GM19099 (cell line): ENCODE results near the gene SUN2.

Experiments used
- POLR2A ChIP-seq: IDR thresholded peaks from 3 replicates; pipeline ENCODE4 v1.6.1; 2011; ENCODE audit warnings: low read depth; ENCODE audit not compliant: insufficient read length; ENCODE audit errors: extremely low read depth

Gene SUN2

DNA sequence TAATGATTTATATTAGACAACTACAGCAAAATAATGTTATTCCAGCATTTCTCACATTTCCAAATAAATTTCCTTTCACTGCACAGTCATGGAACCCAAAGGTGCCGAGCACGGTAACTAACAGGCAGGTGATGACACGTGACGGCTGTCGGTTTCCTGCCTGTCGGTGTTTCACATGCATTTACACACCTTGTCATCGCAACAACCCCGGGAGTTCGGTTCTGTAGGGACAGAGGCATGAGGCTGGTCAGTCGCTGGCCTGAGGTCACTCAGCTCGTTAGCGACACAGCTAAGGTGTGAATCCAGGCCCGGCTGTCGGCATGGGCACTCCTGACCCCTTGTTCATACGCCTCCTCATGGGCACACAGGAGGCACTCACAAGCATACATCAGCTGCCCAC is 28.2 kb upstream of the SUN2 start:
- no peak for TF ChIP-seq POLR2A

DNA sequence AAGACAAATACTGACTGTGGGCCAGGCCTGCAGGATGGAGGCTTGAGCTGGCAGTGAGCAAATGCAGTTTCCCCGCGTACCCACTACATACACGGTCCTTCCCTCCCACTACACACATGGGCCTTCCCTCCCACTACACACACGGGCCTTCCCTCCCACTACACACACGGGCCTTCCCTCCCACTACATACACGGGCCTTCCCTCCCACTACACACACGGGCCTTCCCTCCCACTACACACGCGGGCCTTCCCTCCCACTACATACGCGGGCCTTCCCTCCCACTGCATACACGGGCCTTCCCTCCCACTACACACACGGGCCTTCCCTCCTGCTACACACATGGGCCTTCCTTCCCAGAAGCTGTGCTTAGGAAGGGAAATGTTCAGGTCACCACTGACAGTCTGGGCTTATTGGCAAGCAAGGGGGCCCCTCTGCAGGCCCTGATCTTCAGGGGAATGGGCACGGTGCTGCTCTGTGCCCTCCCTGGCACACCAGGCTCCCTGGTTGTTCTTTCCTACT is 27.4 kb upstream of the SUN2 start:
- TF ChIP-seq POLR2A = no peak

DNA sequence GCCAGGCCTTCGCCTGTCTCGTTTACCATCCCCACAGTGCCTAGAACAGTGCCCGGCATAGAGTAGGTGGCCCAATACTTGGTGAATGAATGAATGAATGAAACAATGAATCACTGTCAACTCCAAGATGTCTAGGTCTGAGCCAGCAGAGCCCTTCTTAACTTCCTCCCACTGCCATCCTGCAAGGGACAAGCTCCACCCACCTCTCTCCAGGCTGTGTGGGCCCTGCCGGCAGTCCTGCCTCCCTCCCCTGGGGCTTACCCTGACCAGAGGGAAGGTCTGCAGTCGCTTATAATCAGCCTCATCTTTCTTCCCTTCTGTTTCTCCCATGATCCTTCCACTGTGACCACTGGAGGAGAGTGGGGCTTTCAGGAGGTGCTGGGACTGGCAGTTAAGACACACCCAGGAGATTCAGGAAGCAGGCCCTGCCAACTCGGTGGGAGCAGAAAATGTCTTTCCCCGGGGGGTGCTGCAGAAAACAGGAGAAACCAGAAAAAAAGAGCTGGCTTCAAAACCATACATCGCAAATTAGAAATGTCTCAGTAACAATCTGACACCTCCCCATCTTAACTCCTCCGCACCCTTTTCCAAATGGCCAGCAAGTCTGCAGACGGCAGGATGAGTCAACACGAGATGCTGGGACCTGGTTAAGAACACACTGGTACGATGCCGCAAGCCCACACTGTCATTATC is 26.8 kb upstream of the SUN2 start:
- no peak for TF ChIP-seq POLR2A

DNA sequence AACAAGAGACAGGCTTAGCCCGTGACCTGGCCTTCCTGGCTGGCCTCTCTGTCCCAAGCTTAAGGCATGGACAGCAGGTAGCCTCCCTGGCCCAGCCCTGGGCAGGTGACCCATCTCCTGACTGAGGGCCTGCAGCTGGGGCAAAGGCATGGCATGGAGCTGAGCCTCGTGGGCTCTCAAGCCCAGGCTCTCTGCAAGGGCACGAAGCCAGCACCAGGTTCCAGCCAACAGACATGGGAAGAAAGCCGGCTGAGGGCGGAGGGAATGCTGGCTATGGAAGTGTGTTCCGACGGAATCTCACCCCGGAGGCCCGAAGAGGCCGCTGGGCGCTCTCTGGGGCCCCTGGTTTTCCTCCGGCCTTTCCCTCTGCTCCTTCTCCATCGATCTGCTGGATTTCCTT is 25.2 kb upstream of the SUN2 start:
- no peak for TF ChIP-seq POLR2A

DNA sequence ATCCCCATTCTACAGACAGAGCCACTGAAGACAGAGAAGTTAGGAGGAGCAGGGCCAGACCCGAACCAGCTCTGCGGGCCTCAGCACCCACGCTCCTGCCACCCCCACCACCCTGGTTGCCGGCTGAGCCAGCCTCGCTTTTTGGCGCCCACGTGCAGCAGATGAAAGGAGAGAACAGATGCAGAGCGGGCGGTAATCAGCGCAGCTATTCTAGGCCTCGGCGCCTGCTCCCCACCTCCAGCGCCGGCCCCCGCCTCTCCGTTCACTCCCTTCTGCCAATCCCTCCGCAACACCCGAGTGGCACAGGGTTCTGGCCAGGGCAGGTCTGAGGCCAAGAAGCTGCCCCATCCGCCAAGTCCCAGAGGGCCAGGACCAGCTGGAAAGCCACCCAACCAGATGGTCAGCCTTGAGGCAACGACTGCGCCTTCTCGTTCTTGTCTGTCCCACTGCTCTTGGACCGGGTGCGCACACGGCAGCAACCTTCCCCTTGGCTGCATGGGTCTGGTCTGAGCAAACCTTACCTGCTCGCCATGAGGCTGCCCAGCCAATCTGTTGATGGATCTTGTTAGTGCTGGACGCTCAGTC is 21.4 kb upstream of the SUN2 start:
- TF ChIP-seq POLR2A = no peak

DNA sequence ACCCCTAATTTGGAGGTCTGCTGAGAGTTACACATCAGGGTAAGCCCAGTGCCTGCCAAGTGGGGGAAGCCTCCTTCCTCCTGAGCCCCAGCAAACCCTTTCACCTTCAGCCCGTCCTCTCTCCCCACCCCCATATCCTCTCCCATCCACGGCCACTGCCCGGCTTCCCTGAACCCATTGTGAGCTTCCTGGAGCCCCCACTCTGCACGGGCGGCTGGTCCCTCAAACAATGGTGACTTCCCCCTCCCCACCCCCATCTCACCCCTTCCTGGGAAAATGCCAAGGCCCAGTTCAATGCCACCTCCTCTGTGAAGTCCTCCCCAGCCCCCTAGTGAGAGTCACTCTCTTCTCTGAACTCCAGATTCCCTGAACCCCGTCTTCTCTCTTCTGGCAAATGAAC is 20.3 kb upstream of the SUN2 start:
- TF ChIP-seq POLR2A = no peak

DNA sequence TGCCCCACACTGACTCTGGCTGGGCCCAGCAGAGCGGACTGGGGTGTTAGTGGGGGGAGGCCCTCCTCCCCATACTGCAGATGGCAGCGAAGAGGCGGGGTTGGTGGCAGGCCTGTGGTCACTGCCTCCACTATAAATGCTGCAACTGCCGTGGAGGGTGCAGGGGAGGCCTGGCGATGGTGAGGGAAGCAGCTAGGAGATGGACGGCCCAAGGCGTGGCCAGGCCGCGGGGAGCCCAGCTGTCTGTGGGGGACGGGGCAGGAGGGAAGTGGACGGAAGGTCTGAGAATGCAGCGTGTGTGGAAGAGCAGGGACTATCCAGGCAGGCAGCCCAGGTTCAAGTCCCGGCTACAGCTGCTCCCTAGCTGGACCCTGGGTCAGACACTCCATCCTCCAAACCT is 19.9 kb upstream of the SUN2 start:
- no peak for TF ChIP-seq POLR2A

DNA sequence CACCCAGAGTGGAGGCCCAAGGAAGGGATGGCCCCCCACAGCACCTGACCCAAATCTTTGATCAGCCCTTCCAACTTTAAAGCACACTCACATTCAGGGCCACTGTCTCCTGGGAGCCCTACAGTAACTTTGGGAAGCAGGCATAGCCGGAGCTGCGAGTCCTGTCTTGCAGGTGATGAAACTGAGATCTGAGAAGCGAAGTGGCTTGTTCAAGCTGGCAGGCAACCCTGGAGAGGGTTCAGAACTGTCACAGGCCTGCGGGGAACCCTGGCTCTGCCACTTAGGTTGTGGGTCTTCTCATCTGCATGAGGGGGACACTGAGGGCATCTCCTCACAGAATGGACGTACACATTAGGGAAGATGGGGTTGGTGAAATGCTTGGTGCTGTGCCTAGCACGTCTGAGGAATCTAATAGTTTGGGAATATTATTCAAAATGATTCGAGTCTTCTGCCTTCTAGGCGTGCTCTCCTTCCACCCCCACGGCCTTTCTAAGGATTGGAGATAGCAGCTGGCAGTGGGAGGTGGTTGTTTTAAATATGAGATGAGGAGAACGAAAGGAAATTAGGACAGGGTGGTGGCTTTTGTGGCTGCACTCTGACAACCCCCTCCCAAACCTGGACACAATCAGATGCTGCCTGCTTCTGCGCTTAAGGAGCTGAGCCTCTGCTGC is 18.8 kb upstream of the SUN2 start:
- TF ChIP-seq POLR2A = no peak

DNA sequence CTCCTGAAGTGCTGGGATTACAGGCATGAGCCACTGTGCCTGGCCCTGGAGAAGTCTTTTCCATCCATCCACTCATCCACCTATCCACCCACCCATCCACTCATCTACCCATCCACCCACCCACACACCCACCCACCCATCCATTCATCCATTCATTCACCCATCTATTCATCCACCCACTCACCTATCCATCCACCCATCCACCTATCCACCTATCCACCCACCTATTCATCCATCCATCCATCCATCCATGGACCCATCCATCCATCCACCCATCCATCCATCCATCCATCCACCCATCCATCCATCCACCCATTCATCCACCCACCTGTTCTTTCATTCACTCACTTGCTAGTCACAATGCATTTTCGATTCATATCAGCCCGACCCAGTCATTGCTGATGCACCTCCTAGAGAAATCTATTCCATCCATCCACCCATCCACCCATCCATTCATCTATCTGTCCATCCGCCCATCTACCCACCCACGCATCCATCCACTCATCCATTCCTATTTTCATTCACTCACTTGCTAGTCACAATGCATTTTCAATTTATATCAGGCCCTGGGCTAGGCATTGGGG is 17.7 kb upstream of the SUN2 start:
- no peak for TF ChIP-seq POLR2A

DNA sequence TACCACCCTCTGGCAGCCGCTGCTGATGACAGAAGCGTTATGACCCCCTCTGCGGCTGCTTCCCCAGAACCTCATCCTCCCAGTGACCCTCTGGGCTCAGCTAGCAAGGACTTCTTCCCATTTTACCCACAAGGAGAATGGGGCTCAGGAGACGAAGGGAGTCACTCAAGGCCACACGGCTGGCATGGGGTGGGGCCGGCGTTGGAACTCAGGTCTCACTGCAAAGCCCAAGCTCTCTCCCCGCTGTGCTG is 16.8 kb upstream of the SUN2 start:
- TF ChIP-seq POLR2A = no peak

DNA sequence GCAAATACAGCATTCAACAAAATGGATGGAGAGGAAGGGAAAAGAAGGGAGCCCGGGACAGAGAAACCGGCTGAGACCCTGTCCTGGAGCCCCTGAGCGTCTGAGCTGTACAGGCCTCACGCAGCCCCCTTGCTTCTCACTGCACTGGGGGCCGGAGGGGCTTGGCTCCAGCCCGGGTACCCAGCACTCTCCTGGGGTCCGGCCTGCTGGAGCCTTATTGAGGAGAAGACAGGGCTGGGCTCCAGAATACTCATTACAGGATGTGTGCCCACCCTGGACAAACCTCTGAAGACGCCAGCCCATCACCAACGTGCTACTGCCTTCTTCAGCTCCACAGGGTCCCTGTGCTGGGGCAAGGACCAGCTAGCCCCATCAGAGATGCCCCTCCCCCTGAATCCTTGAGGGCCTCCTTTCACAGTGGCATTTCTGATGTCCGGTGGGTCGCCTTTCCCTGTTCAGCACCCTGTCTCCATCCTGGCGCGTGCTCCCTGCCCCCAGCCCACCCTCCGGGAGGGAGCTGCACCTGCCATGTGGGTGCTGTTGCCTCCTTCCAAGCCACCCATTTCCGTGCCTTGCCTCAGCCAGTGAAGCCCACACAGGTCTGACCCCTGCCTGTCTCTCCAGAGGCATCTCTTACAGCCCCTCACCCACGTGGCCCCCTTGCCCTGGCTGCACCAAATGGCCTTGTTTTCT is 14.6 kb upstream of the SUN2 start:
- TF ChIP-seq POLR2A = no peak

DNA sequence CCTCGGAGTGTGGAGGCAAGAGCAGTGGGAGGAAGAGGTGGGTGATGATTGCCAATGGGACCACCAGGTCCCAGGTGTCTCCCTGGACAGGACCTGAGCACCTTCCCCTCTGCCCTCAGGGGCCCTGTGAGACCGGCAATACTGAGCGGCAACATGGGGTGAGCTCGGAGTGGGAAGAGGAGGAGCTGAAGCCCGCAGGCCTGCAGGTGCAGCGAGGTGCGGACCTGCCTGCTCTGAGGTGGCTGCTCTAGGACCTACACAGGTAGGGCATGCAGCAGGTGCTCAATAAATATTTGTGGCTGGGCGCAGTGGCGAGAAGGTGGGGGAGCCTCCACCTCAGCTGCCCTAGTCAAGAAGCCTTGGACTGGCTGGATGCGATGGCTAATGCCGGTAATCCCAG is 12.2 kb upstream of the SUN2 start:
- no peak for TF ChIP-seq POLR2A

DNA sequence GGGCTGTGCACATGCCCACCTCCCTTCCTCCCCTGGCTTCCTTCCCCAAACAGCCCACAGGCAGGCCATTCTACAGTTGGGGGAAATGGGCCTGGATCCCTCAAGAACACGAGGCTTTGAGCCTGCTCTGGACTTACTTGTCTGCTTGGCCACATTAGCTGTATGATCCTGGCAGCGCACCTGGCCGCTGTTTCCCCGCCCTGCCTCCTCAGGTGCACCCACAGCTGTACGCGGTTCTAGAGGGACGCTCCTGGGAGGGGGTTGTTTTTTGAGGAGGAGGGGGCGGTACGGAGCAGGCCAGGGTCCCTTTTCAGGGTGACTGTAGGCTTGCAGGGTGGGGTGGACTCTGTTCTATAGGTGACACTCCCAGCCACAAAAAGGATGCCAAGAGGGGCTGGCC is 11.5 kb upstream of the SUN2 start:
- TF ChIP-seq POLR2A = no peak

DNA sequence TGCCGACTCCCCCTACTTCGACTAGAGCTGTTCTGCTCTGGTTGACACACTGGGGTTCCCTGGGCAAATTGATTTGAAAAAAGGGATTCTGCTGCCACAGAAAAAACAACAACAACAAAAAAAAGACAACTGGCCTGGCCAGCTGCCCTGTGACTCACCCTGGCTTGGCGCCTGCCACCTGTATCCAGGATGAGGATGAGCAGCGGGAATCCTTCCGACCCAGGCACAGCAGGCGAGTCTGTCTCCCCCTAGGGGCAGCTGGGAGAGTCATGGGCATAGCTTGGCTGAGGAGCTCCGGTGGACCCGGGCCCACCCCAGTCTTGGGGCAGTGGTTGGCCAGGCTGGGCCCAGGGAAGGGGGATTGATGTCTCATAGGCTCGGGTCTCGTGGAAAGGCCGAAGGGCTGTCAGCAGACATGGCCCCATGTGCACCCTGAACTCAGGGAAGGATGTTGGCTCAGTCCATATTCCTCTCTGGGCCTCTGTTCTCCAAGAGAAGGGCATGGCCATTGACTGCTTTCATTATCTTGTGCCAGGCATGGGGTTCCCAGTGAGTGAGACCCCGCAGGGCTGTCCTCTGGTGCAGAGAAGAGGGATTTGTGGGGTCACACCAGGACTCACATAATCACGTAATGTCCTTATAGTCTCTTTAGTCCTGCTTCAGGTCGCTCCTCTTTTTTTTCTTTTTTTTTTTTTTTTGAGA is 10.4 kb upstream of the SUN2 start:
- no peak for TF ChIP-seq POLR2A

DNA sequence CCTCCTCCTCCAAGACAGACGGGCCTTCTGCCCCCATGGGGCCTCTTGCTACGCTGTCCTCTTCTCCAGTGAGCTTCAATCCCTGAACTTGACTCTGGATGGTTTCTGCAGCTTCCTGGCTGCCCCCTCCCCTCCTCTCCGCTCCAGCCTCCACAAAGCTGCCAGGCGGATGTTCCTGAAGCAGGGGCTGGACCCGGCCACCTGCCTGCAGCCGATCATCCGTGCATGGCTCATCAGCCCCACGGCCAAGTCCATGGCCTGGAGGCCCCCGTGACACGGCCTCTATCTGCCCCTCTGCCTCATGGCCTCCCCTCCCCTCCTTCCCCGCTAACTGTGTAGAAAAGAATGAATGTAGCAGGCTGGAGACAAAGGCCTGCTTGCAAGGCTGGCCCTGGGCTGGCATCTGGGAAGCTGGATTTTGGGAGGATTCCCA is 6.8 kb upstream of the SUN2 start:
- no peak for TF ChIP-seq POLR2A
